Endothelial cell of umbilical vein (primary cell): ENCODE results near the gene DCLK1. TPM values are rescaled to one million over a fixed set of nuclear protein-coding genes. Genes with fewer than 3 reads are reported as not detected.

Experiments used
- BruUV-seq: library from RNA; stranded (reverse); fragments of 400-500 nt; replicated peaks from 2 replicates; lab custom pipeline; 2021; lab: Mats Ljungman, UMichigan
- CTCF ChIA-PET: fragments of 300-600, 350-600 bp; sonication (Branson Sonifier 250); formaldehyde crosslinking; loops from one replicate; lab custom pipeline; 2021; ENCODE audit warnings: antibody characterized with exemption, inconsistent platforms; lab: Charles Lee
- POLR2A ChIA-PET: fragments of 300-600, 350-600 bp; sonication (Branson Sonifier 250); formaldehyde crosslinking; loops from one replicate; lab custom pipeline; 2021; ENCODE audit warnings: antibody characterized with exemption, inconsistent platforms; lab: Charles Lee
- DNase-seq: peaks from one replicate; pipeline ENCODE4 v3.0.0-alpha.2; 2011; ENCODE audit warnings: low read depth, low spot score
- FAIRE-seq: peaks from 2 replicates; lab custom pipeline; 2011; peaks lifted over from hg19 to GRCh38; lab: Jason Lieb, UNC
- H2AFZ ChIP-seq: 2 replicates; pipeline ENCODE4 v1.6.0; 2012; ENCODE audit warnings: low read depth, low read length, control low read depth, inconsistent platforms
- H3K27ac ChIP-seq: 2 replicates; pipeline ENCODE4 v1.5.1; 2011; ENCODE audit warnings: low read depth, mild to moderate bottlenecking, control low read depth, low read length, moderate library complexity; ENCODE audit not compliant: insufficient read depth
- H3K27me3 ChIP-seq, 2 experiments: 2 replicates each; pipeline versions ENCODE4 v1.6.0 to v1.6.1; 2011; ENCODE audit warnings: low read length in 2 of 2, mixed read lengths in 1 of 2; ENCODE audit not compliant: control insufficient read depth in 2 of 2, insufficient read depth in 2 of 2
- H3K36me3 ChIP-seq, 2 experiments: 2 replicates in 1 of 2; 3 replicates in 1 of 2; pipeline ENCODE4 v1.5.1; 2011; ENCODE audit warnings: low read length in 2 of 2, mild to moderate bottlenecking in 1 of 2, moderate library complexity in 1 of 2; ENCODE audit not compliant: control insufficient read depth in 2 of 2, insufficient read depth in 2 of 2; ENCODE audit errors: extremely low read depth in 1 of 2
- H3K4me1 ChIP-seq: 3 replicates; pipeline ENCODE4 v1.5.1; 2011; ENCODE audit warnings: mild to moderate bottlenecking, low read length; ENCODE audit not compliant: control insufficient read depth, insufficient read depth; ENCODE audit errors: extremely low read depth
- H3K4me2 ChIP-seq: 2 replicates; pipeline ENCODE4 v1.6.1; 2011; ENCODE audit warnings: low read length, control low read depth, mixed read lengths; ENCODE audit not compliant: insufficient read depth
- H3K4me3 ChIP-seq, 3 experiments: fragments of 200-600 bp in 1 of 3; sonication (generic), shearing (Covaris generic) in 1 of 3; replicated peaks in 1 of 3; 2 replicates each; pipeline ENCODE4 v1.5.1; 2011 to 2016; ENCODE audit warnings: control low read depth in 3 of 3, low read length in 3 of 3, mild to moderate bottlenecking in 2 of 3, inconsistent platforms in 1 of 3, low read depth in 1 of 3, moderate library complexity in 1 of 3; ENCODE audit not compliant: insufficient read depth in 1 of 3
- H3K79me2 ChIP-seq: 2 replicates; pipeline ENCODE4 v1.6.0; 2012; ENCODE audit warnings: low read length, inconsistent platforms; ENCODE audit not compliant: control insufficient read depth, insufficient read depth
- H3K9ac ChIP-seq: replicated peaks from 2 replicates; pipeline ENCODE3; 2011; ENCODE audit warnings: low read length, control low read depth; ENCODE audit not compliant: insufficient read depth; ENCODE audit errors: extremely low read depth
- H3K9me1 ChIP-seq: replicated peaks from 3 replicates; pipeline ENCODE4 v1.6.0; 2011; ENCODE audit warnings: mild to moderate bottlenecking, low read length; ENCODE audit not compliant: control insufficient read depth, insufficient read depth; ENCODE audit errors: extremely low read depth
- H3K9me3 ChIP-seq: replicated peaks from 2 replicates; pipeline ENCODE4 v1.5.1; 2012; ENCODE audit warnings: low read length, inconsistent platforms; ENCODE audit not compliant: control insufficient read depth, insufficient read depth
- H4K20me1 ChIP-seq: replicated peaks from 2 replicates; pipeline ENCODE3; 2011; ENCODE audit warnings: mild to moderate bottlenecking, low read length; ENCODE audit not compliant: control insufficient read depth, insufficient read depth; ENCODE audit errors: extremely low read depth
- CTCF ChIP-seq, 2 donors: IDR thresholded peaks; 1 replicate in 1 of 2; 2 replicates in 1 of 2; pipeline ENCODE4 v1.5.1; 2011; ENCODE audit warnings: low read length in 2 of 2, mild to moderate bottlenecking in 2 of 2, moderate library complexity in 2 of 2, control low read depth in 1 of 2, inconsistent platforms in 1 of 2, low read depth in 1 of 2; ENCODE audit not compliant: insufficient read depth in 1 of 2; ENCODE audit errors: extremely low read depth in 1 of 2
- EZH2 ChIP-seq: IDR thresholded peaks from 2 replicates; pipeline ENCODE4 v1.6.1; 2012; ENCODE audit warnings: borderline replicate concordance, low read depth, mild to moderate bottlenecking, moderate library complexity, low read length, inconsistent platforms; ENCODE audit not compliant: severe bottlenecking
- FOS ChIP-seq: IDR thresholded peaks from 2 replicates; pipeline ENCODE4 v1.6.1; 2011; ENCODE audit warnings: mild to moderate bottlenecking, low read length, moderate library complexity, borderline replicate concordance; ENCODE audit not compliant: insufficient read depth
- GATA2 ChIP-seq: IDR thresholded peaks from 2 replicates; pipeline ENCODE4 v1.7.0; 2011; ENCODE audit warnings: low read depth, mild to moderate bottlenecking, moderate library complexity, mixed read lengths, low read length; ENCODE audit not compliant: insufficient read length, insufficient read depth
- JUN ChIP-seq: IDR thresholded peaks from 2 replicates; pipeline ENCODE4 v1.6.1; 2011; ENCODE audit warnings: borderline replicate concordance, low read depth; ENCODE audit not compliant: insufficient read length, insufficient read depth
- MAX ChIP-seq: IDR thresholded peaks from 2 replicates; pipeline ENCODE4 v1.6.1; 2011; ENCODE audit not compliant: insufficient read depth, insufficient read length
- MYC ChIP-seq: IDR thresholded peaks from one replicate; pipeline ENCODE4 v1.6.1; 2011; ENCODE audit warnings: mild to moderate bottlenecking, low read depth, low read length
- POLR2A ChIP-seq: IDR thresholded peaks from 2 replicates; pipeline ENCODE4 v1.6.1; 2012; ENCODE audit warnings: low read depth, mild to moderate bottlenecking, control low read depth, low read length
- POLR2AphosphoS5 ChIP-seq: IDR thresholded peaks from 2 replicates; pipeline ENCODE4 v1.6.1; 2012; ENCODE audit warnings: low read depth, mild to moderate bottlenecking, control low read depth, low read length, moderate library complexity; ENCODE audit not compliant: insufficient read depth
- dilution Hi-C: fragments of 300-500 bp; cut with MboI; formaldehyde crosslinking; loops from one replicate; pipeline ENCODE4 v1.15.0; 2019; ENCODE audit warnings: low sequenced_read_pairs; ENCODE audit not compliant: extremely low pct_ligation_motif_present
- intact Hi-C: fragments of 100-400 bp; cut with micrococcal nuclease; formaldehyde crosslinking; loops from one replicate; pipeline ENCODE4 v1.10.0; 2022
- polyA plus RNA-seq, 4 experiments: library from polyadenylated mRNA; depleted of rRNA in 3 of 4; stranded (reverse) in 3 of 4; unstranded in 1 of 4; fragments of >200 nt; gene quantifications; 2 replicates each; pipeline versions ENCODE4 v1.2.1 to v1.2.3, GENCODE V29; 2011 to 2012; ENCODE audit warnings: missing spikeins in 1 of 4
- total RNA-seq: library from RNA; stranded (reverse); gene quantifications from 2 replicates; pipeline ENCODE4 v1.2.3, GENCODE V29; 2021

The DCLK1 gene
- total and polyA plus RNA-seq, 2 donors (not counting 3 experiments of a cell fraction or from before 2014, with no cell fraction given) = 0.28 to 3.9 TPM

- Histone ChIP-seq H3K27me3 (no peaks in the 10 kb centered on the region), H4K20me1 (no peaks in the 10 kb centered on the region), H3K4me1 (no peaks in the 10 kb centered on the region), H3K9me3 (no peaks in the 10 kb centered on the region), H3K36me3 (no peaks in the 10 kb centered on the region), H3K4me2 (no peak overlapping the region), H3K4me3 (no peak overlapping the region), H3K27ac (no peak overlapping the region), H3K9me1 (no peaks in the 10 kb centered on the region), H3K9ac (no peak overlapping the region), H3K79me2 (no peaks in the 10 kb centered on the region), H2AFZ (no peak overlapping the region)
- dilution Hi-C loops (no loop called here), intact Hi-C loops (no loop called here)
- BruUV-seq = no TSS peak
- FAIRE-seq (no peak), DNase-seq (no peak)
- TF ChIP-seq GATA2 = no peak
- no peak for TF ChIP-seq POLR2A
- TF ChIP-seq EZH2 = no peak
- TF ChIP-seq FOS = no peak
- TF ChIP-seq JUN = no peak
- no peak for TF ChIP-seq CTCF (IDR thresholded peaks at IDR 0.05; ENCODE audit: extremely low read depth in 1 of 2, insufficient read depth in 1 of 2, low read depth in 1 of 2, low read length in 2 of 2)
- TF ChIP-seq MAX = no peak
- TF ChIP-seq MYC = no peak
- no peak for TF ChIP-seq POLR2AphosphoS5
- POLR2A ChIA-PET = no interaction called here
- CTCF ChIA-PET = no interaction called here
These were observed 129.6 kb downstream of the DCLK1 start for GRCh38 chr13:36001561-36001960.
